PC-9 (cell line): ENCODE results near the gene BTBD17. TPM values are rescaled to one million over a fixed set of nuclear protein-coding genes. Genes with fewer than 3 reads are reported as not detected.
A peak's percentile ranks its signal among the peaks of the same experiment; 100 is the strongest.
"Not testable (repeated sequence)": the region's sequence is repeated elsewhere in the genome, so short reads cannot be mapped to it uniquely, and the experiment has no call there.

Experiments used
- BruUV-seq: library from RNA; stranded (reverse); fragments of 400-500 nt; replicated peaks from 2 replicates; lab custom pipeline; 2021; lab: Mats Ljungman, UMichigan
- CTCF ChIA-PET: fragments of 300-600 bp; sonication (Branson Sonifier 250); formaldehyde crosslinking; loops from one replicate; lab custom pipeline; 2022; ENCODE audit warnings: antibody characterized with exemption; lab: Charles Lee
- POLR2A ChIA-PET: fragments of 300-600 bp; sonication (Branson Sonifier 250); formaldehyde crosslinking; loops from one replicate; lab custom pipeline; 2022; ENCODE audit warnings: antibody characterized with exemption; ENCODE audit not compliant: unreplicated experiment; lab: Charles Lee
- DNase-seq, 2 experiments: peaks; one replicate each; pipeline versions ENCODE4 v3.0.0 to v3.0.0-alpha.2; 2015 to 2022; ENCODE audit warnings: mixed read lengths in 1 of 2
- H2AFZ ChIP-seq: fragments of 200-600 bp; sonication (generic); 2 replicates; pipeline ENCODE4 v1.8.1; 2017; ENCODE audit warnings: antibody characterized with exemption
- H3F3A ChIP-seq: fragments of 200-600 bp; sonication (generic); 2 replicates; pipeline ENCODE4 v1.8.1; 2017; ENCODE audit warnings: antibody characterized with exemption, mild to moderate bottlenecking, low read depth; ENCODE audit not compliant: insufficient read depth
- H3K27ac ChIP-seq: fragments of 200-600 bp; sonication (generic); 2 replicates; pipeline ENCODE4 v1.6.1; 2016; ENCODE audit warnings: mixed run types
- H3K27me3 ChIP-seq: fragments of 200-600 bp; sonication (generic); 2 replicates; pipeline ENCODE4 v1.6.1; 2016; ENCODE audit warnings: low read depth, mixed run types; ENCODE audit not compliant: insufficient read depth
- H3K36me3 ChIP-seq: fragments of 200-600 bp; sonication (generic); 2 replicates; pipeline ENCODE4 v1.6.1; 2016; ENCODE audit warnings: low read depth, mixed run types
- H3K4me1 ChIP-seq: fragments of 200-600 bp; sonication (generic); replicated peaks from 2 replicates; pipeline ENCODE4 v1.6.1; 2016; ENCODE audit warnings: mixed run types; ENCODE audit not compliant: insufficient read depth
- H3K4me2 ChIP-seq: fragments of 200-600 bp; sonication (generic); 2 replicates; pipeline ENCODE4 v1.6.1; 2017; ENCODE audit warnings: mixed run types
- H3K4me3 ChIP-seq: fragments of 200-600 bp; sonication (generic); 2 replicates; pipeline ENCODE4 v1.6.1; 2016; ENCODE audit warnings: mixed run types
- H3K79me2 ChIP-seq: fragments of 200-600 bp; sonication (generic); 2 replicates; pipeline ENCODE4 v1.6.1; 2017; ENCODE audit warnings: low read depth, mixed run types
- H3K9me2 ChIP-seq: fragments of 200-600 bp; sonication (generic); 2 replicates; pipeline ENCODE4 v1.8.1; 2017; ENCODE audit warnings: mild to moderate bottlenecking; ENCODE audit not compliant: insufficient read depth
- H3K9me3 ChIP-seq: fragments of 200-600 bp; sonication (generic); 2 replicates; pipeline ENCODE4 v1.8.1; 2016; ENCODE audit warnings: low read depth; ENCODE audit not compliant: insufficient read depth
- H4K20me1 ChIP-seq: fragments of 200-600 bp; sonication (generic); 2 replicates; pipeline ENCODE4 v1.8.1; 2017; ENCODE audit not compliant: insufficient read depth
- EZH2 ChIP-seq: fragments of 200-600 bp; sonication (generic); IDR thresholded peaks from 2 replicates; pipeline ENCODE4 v1.8.0; 2017; ENCODE audit warnings: antibody characterized with exemption, low read depth
- intact Hi-C: fragments of 100-400 bp; cut with micrococcal nuclease; formaldehyde crosslinking; loops from one replicate; pipeline ENCODE4 v1.10.0; 2022; ENCODE audit not compliant: unreplicated experiment
- total RNA-seq: library from RNA; stranded (reverse); gene quantifications from 2 replicates; pipeline ENCODE4 v1.2.3, GENCODE V29; 2021
- TF ChIP-seq, protein P1 (sequence below): fragments of 200-600 bp; sonication (generic); conservative IDR thresholded peaks from 2 replicates; pipeline ENCODE4 v1.6.1; 2017; ENCODE audit warnings: mixed run types, antibody characterized with exemption, mild to moderate bottlenecking, moderate library complexity

BTBD17 gene
- total RNA-seq, 1 experiment from 2014 or later, result not detected

DNA sequence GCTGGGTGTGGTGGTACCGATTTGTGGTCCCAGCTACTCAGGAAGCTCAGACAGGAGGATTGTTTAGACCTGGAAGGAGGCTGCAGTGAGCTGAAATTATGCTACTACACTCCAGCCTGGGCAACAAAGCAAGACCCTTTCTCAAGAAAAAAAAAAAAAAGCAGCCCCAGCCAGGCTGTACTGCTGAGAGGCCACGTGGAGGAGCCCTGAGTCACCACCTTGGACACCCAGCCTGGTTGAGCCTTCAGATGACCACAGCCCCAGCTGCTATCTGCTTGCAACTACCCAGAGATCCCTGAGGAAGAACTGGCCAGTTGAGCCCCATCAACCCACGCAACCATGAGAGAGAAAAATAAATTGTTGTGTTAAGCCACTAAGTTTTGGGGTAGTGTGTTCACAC, 46.6 kb upstream of the BTBD17 start:
- no peaks in the 10 kb centered on the region for H3K9me2 ChIP-seq
- H3K27me3 ChIP-seq, result no peaks in the 10 kb centered on the region
- no peaks in the 10 kb centered on the region for H3K36me3 ChIP-seq
- no peaks in the 10 kb centered on the region for H3K9me3 ChIP-seq
- DNase-seq, result peak; percentile 25 to 36
- H3K4me1 ChIP-seq, result no peaks in the 10 kb centered on the region
- H3K79me2 ChIP-seq, result no peaks in the 10 kb centered on the region
- no peak for TF ChIP-seq EZH2
- TF ChIP-seq, protein P1, sequence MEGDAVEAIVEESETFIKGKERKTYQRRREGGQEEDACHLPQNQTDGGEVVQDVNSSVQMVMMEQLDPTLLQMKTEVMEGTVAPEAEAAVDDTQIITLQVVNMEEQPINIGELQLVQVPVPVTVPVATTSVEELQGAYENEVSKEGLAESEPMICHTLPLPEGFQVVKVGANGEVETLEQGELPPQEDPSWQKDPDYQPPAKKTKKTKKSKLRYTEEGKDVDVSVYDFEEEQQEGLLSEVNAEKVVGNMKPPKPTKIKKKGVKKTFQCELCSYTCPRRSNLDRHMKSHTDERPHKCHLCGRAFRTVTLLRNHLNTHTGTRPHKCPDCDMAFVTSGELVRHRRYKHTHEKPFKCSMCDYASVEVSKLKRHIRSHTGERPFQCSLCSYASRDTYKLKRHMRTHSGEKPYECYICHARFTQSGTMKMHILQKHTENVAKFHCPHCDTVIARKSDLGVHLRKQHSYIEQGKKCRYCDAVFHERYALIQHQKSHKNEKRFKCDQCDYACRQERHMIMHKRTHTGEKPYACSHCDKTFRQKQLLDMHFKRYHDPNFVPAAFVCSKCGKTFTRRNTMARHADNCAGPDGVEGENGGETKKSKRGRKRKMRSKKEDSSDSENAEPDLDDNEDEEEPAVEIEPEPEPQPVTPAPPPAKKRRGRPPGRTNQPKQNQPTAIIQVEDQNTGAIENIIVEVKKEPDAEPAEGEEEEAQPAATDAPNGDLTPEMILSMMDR, result 0 out of 2 replicates have a peak, but pooled peaks have one; percentile 32
- no peak overlapping the region for H3K4me2 ChIP-seq
- intact Hi-C loops, result loop anchor here (1.0 kb wide), 1 partner anchor 49 kb away; no protein-coding TSS in a partner anchor
- H4K20me1 ChIP-seq, result no peaks in the 10 kb centered on the region
- H3K27ac ChIP-seq, result no peak overlapping the region
- no peaks in the 10 kb centered on the region for H3F3A ChIP-seq
- POLR2A ChIA-PET, result no interaction called here
- no peak overlapping the region for H3K4me3 ChIP-seq
- no peak overlapping the region for H2AFZ ChIP-seq
- no TSS peak for BruUV-seq
- CTCF ChIA-PET, result interaction anchor here (0.6 to 0.8 kb wide), 4 partner anchors 13 to 487 kb away, joined by 3 to 19 read pairs (median 6); no protein-coding TSS in a partner anchor

DNA sequence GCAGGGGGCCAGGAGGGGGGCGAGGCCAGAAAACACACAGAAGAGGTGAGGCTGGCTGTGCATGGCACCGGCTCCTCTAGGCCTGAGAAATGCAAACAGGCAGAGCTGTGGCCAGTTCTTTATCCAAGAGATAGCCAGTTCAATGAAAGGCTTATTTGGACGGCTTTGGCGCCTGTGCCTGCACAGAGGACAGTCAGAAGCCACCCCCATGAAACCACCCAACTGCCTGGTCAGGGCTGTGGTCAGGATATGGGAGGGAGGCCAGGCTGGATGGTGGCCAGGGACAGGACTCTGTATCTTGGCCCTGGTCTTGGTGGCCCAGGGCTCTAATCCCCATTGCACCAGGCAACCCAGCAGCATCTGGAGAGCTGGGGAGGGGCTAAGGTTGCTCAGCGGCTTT, 45.7 kb upstream of the BTBD17 start:
- BruUV-seq, result no TSS peak
- no peaks in the 10 kb centered on the region for H3K4me1 ChIP-seq
- no peak overlapping the region for H2AFZ ChIP-seq
- H3K9me3 ChIP-seq, result no peaks in the 10 kb centered on the region
- H3K36me3 ChIP-seq, result no peaks in the 10 kb centered on the region
- CTCF ChIA-PET, result no interaction called here
- intact Hi-C loops, result no loop called here
- no peaks in the 10 kb centered on the region for H3K79me2 ChIP-seq
- no peaks in the 10 kb centered on the region for H4K20me1 ChIP-seq
- no peak overlapping the region for H3K27ac ChIP-seq
- H3K4me3 ChIP-seq, result no peak overlapping the region
- no peaks in the 10 kb centered on the region for H3K9me2 ChIP-seq
- no peak overlapping the region for H3K4me2 ChIP-seq
- TF ChIP-seq, protein P1, result no peak
- no peak for TF ChIP-seq EZH2
- POLR2A ChIA-PET, result no interaction called here
- no peak for DNase-seq
- no peaks in the 10 kb centered on the region for H3F3A ChIP-seq
- no peaks in the 10 kb centered on the region for H3K27me3 ChIP-seq

DNA sequence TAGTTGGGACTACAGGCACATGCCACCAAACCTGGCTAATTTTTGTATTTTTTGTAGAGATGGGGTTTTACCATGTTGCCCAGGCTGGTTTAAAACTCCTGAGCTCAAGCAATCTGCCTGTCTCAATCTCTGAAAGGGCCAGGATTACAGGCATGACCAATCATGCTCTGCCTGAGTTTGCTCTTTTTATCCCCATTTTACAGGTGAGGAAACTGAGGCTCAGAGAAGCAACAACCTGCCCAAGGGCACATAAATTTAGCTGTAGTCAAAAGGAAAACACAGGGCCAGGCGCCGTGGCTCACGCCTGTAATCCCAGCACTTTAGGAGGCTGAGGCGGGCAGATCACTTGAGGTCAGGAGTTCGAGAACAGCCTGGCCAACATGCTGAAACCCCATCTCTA, 43.6 kb upstream of the BTBD17 start:
- H3K27ac ChIP-seq, H3K36me3 ChIP-seq, H2AFZ ChIP-seq, H3K4me3 ChIP-seq, BruUV-seq, H3K79me2 ChIP-seq, H3K4me2 ChIP-seq, intact Hi-C loops, DNase-seq, POLR2A ChIA-PET, H3K9me3 ChIP-seq, H3K4me1 ChIP-seq, CTCF ChIA-PET, H3F3A ChIP-seq, H3K9me2 ChIP-seq, H3K27me3 ChIP-seq, H4K20me1 ChIP-seq: not testable (repeated sequence)

DNA sequence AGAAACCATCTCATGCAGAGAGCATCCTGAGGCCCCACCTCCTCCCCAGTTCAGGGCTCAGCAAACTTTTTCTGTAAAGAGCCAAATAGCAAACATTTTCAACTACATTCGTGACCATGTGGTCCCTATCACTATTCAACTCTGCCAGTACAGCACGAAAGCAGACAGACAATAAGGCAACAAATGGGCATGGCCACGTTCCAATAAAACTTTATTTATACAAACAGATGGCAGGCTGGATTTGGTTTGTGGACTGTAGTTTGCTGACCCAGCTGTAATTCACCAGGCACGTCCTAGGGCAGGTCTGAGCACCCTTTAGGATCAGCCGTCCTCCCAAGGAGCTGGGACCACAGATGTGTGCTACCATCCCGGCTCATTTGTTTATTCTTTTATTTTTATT, 43.1 kb upstream of the BTBD17 start:
- Histone ChIP-seq H3F3A (no peaks in the 10 kb centered on the region), H3K4me2 (no peak overlapping the region), H2AFZ (no peak overlapping the region), H3K4me3 (no peak overlapping the region), H3K9me3 (no peaks in the 10 kb centered on the region), H4K20me1 (no peaks in the 10 kb centered on the region), H3K36me3 (no peaks in the 10 kb centered on the region), H3K27ac (no peak overlapping the region), H3K79me2 (no peaks in the 10 kb centered on the region), H3K4me1 (no peaks in the 10 kb centered on the region), H3K27me3 (no peaks in the 10 kb centered on the region), H3K9me2 (no peaks in the 10 kb centered on the region)
- no peak for TF ChIP-seq EZH2
- POLR2A ChIA-PET, result no interaction called here
- DNase-seq, result no peak
- no TSS peak for BruUV-seq
- CTCF ChIA-PET, result no interaction called here
- intact Hi-C loops, result no loop called here
